ENCODE results near the gene AASDH.

GRCh38 chr4:56316011-56316650 is 71.2 kb downstream of the AASDH start:
- no peak for TF ChIP-seq CTCF (conservative IDR thresholded peaks at IDR 0.05; ENCODE audit: low read depth, low read length)
- no peak for TF ChIP-seq EZH2 (IDR thresholded peaks at IDR 0.05; ENCODE audit: low read length, unreplicated experiment)
